Loucy (cell line): Measurements from ENCODE around the gene SLC6A6.

Source experiments
- H2AFZ ChIP-seq: fragments of 200-600 bp; sonication (generic); 2 replicates; pipeline ENCODE4 v1.6.0; 2016; ENCODE audit warnings: antibody characterized with exemption, mild to moderate bottlenecking, low read length, moderate library complexity
- H3F3A ChIP-seq: fragments of 200-600 bp; 2 replicates; pipeline ENCODE4 v1.6.0; 2016; ENCODE audit warnings: antibody characterized with exemption, low read depth, mild to moderate bottlenecking
- H3K27me3 ChIP-seq: fragments of 200-600 bp; sonication (generic); 2 replicates; pipeline ENCODE4 v1.6.1; 2014; ENCODE audit warnings: low read length, mild to moderate bottlenecking; ENCODE audit not compliant: insufficient read depth, poor library complexity, severe bottlenecking
- H3K36me3 ChIP-seq: fragments of 200-600 bp; sonication (generic); 2 replicates; pipeline ENCODE4 v1.6.1; 2016; ENCODE audit warnings: low read length; ENCODE audit not compliant: insufficient read depth
- H3K4me1 ChIP-seq: fragments of 200-600 bp; sonication (generic); 2 replicates; pipeline ENCODE4 v1.5.1; 2014; ENCODE audit warnings: low read length, mild to moderate bottlenecking; ENCODE audit not compliant: insufficient read depth, poor library complexity, severe bottlenecking
- H3K4me2 ChIP-seq: fragments of 200-600 bp; sonication (generic); 2 replicates; pipeline ENCODE4 v1.6.0; 2014; ENCODE audit warnings: antibody characterized with exemption, low read length, low read depth, mild to moderate bottlenecking; ENCODE audit not compliant: poor library complexity, severe bottlenecking
- H3K4me3 ChIP-seq: fragments of 200-600 bp; sonication (generic); 2 replicates; pipeline ENCODE4 v1.5.1; 2014; ENCODE audit warnings: low read length, mild to moderate bottlenecking, mixed read lengths; ENCODE audit not compliant: poor library complexity, severe bottlenecking
- H3K79me2 ChIP-seq: fragments of 200-600 bp; sonication (generic); 2 replicates; pipeline ENCODE4 v1.6.1; 2014; ENCODE audit warnings: low read length; ENCODE audit not compliant: insufficient read depth
- H3K9ac ChIP-seq: fragments of 200-600 bp; sonication (generic); 2 replicates; pipeline ENCODE4 v1.6.0; 2014; ENCODE audit warnings: mild to moderate bottlenecking, low read depth, low read length, moderate library complexity; ENCODE audit not compliant: poor library complexity, severe bottlenecking
- H3K9me2 ChIP-seq: fragments of 200-600 bp; sonication (generic); replicated peaks from 2 replicates; pipeline ENCODE4 v1.6.1; 2016; ENCODE audit warnings: low read depth, low read length, mixed read lengths
- H3K9me3 ChIP-seq: fragments of 200-600 bp; sonication (generic); 2 replicates; pipeline ENCODE4 v1.6.1; 2014; ENCODE audit warnings: mild to moderate bottlenecking, antibody characterized with exemption, low read length, low read depth; ENCODE audit not compliant: insufficient read depth
- H4K20me1 ChIP-seq: fragments of 200-600 bp; sonication (generic); 2 replicates; pipeline ENCODE4 v1.6.0; 2014; ENCODE audit warnings: antibody characterized with exemption, low read length, mild to moderate bottlenecking; ENCODE audit not compliant: insufficient read depth, poor library complexity, severe bottlenecking
- EZH2phosphoT487 ChIP-seq: fragments of 200-600 bp; IDR thresholded peaks from 2 replicates; pipeline ENCODE4 v1.6.1; 2018; ENCODE audit warnings: antibody characterized with exemption, mild to moderate bottlenecking, moderate library complexity, borderline replicate concordance
- TF ChIP-seq, protein P1 (sequence below): fragments of 200-600 bp; sonication (generic); conservative IDR thresholded peaks from 2 replicates; pipeline ENCODE4 v1.5.1; 2014; ENCODE audit warnings: mild to moderate bottlenecking, antibody characterized with exemption, low read length

SLC6A6 gene

DNA sequence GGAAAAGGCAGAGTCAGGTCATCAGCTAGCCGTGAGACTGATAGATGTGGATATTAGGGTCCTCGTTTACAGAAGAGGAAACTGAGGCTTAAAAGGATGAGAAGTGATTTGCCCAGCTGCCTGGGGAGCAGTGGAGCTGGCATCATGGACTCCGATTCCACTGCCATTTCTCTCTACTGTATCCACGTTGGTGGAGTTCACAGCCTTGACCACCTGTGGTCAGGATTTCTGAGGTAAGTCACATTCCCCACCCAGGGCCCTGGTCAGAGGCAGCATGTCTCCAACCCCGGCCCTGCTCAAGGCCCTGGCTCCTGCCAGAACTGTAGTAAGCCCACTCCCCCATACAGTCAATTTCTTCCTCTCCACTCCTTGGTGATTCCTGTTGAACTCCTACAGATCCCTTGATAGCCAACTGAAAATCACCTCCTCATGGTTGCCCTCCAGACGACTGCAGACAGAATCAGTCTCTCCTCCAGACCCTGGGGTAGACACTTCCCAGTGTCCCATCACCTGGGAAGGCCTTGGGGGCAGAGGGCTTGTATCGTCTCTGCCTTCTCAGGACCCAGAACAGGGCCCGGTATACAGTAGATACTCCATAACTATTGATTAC is 41.2 kb upstream of the SLC6A6 start:
- Histone ChIP-seq H3K4me1 (no peaks in the 10 kb centered on the region), H4K20me1 (no peaks in the 10 kb centered on the region), H3K4me3 (no peak overlapping the region), H3K9ac (no peak overlapping the region), H3K9me3 (no peaks in the 10 kb centered on the region), H3K36me3 (no peaks in the 10 kb centered on the region), H3K9me2 (no peaks in the 10 kb centered on the region), H3K4me2 (no peak overlapping the region), H3F3A (no peaks in the 10 kb centered on the region), H3K79me2 (no peaks in the 10 kb centered on the region), H2AFZ (no peak overlapping the region), H3K27me3 (no peaks in the 10 kb centered on the region)
- TF ChIP-seq, protein P1, sequence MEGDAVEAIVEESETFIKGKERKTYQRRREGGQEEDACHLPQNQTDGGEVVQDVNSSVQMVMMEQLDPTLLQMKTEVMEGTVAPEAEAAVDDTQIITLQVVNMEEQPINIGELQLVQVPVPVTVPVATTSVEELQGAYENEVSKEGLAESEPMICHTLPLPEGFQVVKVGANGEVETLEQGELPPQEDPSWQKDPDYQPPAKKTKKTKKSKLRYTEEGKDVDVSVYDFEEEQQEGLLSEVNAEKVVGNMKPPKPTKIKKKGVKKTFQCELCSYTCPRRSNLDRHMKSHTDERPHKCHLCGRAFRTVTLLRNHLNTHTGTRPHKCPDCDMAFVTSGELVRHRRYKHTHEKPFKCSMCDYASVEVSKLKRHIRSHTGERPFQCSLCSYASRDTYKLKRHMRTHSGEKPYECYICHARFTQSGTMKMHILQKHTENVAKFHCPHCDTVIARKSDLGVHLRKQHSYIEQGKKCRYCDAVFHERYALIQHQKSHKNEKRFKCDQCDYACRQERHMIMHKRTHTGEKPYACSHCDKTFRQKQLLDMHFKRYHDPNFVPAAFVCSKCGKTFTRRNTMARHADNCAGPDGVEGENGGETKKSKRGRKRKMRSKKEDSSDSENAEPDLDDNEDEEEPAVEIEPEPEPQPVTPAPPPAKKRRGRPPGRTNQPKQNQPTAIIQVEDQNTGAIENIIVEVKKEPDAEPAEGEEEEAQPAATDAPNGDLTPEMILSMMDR, result no peak
- no peak for TF ChIP-seq EZH2phosphoT487

DNA sequence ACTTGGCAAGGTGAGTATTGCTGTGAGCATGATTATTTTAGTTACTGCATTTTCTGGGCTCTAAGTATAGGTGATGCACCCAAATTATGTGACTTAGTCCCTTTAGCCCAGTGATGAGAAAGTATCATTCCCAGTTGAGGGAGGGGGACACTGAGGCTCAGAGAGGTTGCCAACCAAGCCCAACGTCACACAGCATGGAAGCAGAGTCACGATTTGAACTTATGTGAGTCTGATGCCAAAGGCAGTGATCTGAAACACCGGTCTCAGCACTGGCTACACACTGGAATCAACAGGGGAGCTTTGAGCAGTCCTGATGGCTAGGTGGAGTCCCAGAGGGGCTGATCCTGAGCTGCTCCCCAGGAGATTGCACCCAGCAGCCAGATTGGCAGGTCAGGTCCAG is 39.5 kb upstream of the SLC6A6 start:
- Histone ChIP-seq H3K4me2 (no peak overlapping the region), H3K4me3 (no peak overlapping the region), H3K4me1 (no peaks in the 10 kb centered on the region), H3K36me3 (no peaks in the 10 kb centered on the region), H3K9ac (no peak overlapping the region), H2AFZ (no peak overlapping the region), H3K27me3 (no peaks in the 10 kb centered on the region), H3K79me2 (no peaks in the 10 kb centered on the region), H4K20me1 (no peaks in the 10 kb centered on the region), H3F3A (no peaks in the 10 kb centered on the region), H3K9me3 (no peaks in the 10 kb centered on the region), H3K9me2 (no peaks in the 10 kb centered on the region)
- no peak for TF ChIP-seq EZH2phosphoT487
- TF ChIP-seq, protein P1, result no peak

DNA sequence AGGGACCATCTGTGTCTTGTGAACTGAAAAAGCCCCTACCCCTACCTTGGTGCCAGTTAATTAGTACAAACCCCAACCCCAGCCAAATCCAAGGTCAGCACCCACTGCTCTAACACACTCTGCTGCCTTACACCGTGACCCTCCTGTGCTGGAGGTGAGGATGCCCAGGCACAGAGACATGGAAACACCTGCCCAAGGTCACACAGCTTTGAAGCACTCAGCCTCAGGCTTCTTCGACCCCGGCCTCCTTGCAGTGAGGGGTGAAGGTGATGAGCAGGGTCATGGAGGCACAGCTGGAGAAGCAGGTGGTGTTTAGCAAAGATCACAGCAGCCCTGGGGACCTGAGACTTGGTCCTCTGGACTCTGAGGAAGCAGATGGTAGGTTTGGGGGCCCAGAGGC is 39.0 kb upstream of the SLC6A6 start:
- Histone ChIP-seq H3K4me2 (no peak overlapping the region), H3K79me2 (no peaks in the 10 kb centered on the region), H3K9me3 (no peaks in the 10 kb centered on the region), H2AFZ (no peak overlapping the region), H4K20me1 (no peaks in the 10 kb centered on the region), H3K4me3 (no peak overlapping the region), H3K9me2 (no peaks in the 10 kb centered on the region), H3K4me1 (no peaks in the 10 kb centered on the region), H3F3A (no peaks in the 10 kb centered on the region), H3K9ac (no peak overlapping the region), H3K27me3 (no peaks in the 10 kb centered on the region), H3K36me3 (no peaks in the 10 kb centered on the region)
- TF ChIP-seq, protein P1, result no peak
- TF ChIP-seq EZH2phosphoT487, result no peak
